Activated CD4-positive, alpha-beta T cell treated with anti-CD3 and anti-CD28 coated beads, Interleukin-2, amount 50 U/mL, for 4 hours (primary cell): ENCODE data around the gene INSR.

ENCODE experiments used
- DNase-seq, 2 experiments: peaks; one replicate each; pipeline ENCODE4 v3.0.0-alpha.2; 2020

INSR gene

GRCh38 chr19:7294558-7295212 is 471 bp upstream of the INSR start:
- DNase-seq, result peak in 1 of 2 experiments; percentile 1

GRCh38 chr19:7292950-7293761 is 1.1 kb downstream of the INSR start:
- no peak for DNase-seq

- DNase-seq, result no peak
These were observed 1.8 kb downstream of the INSR start for GRCh38 chr19:7292352-7292949.

- DNase-seq, result no peak
These were observed 5.2 kb downstream of the INSR start for GRCh38 chr19:7288977-7289376.

GRCh38 chr19:7288131-7288530 is 6.1 kb downstream of the INSR start:
- no peak for DNase-seq

GRCh38 chr19:7287722-7288121 is 6.5 kb downstream of the INSR start:
- DNase-seq, result no peak

- no peak for DNase-seq
These were observed 13.1 kb downstream of the INSR start for GRCh38 chr19:7280940-7281666.

- no peak for DNase-seq
These were observed 21.2 kb downstream of the INSR start for GRCh38 chr19:7272856-7273578.

- DNase-seq, result no peak
These were observed 25.5 kb downstream of the INSR start for GRCh38 chr19:7268705-7269098.

GRCh38 chr19:7267792-7268704 is 26.2 kb downstream of the INSR start:
- no peak for DNase-seq

GRCh38 chr19:7266832-7267231 is 27.4 kb downstream of the INSR start:
- no peak for DNase-seq

- DNase-seq, result no peak
These were observed 28.3 kb downstream of the INSR start for GRCh38 chr19:7265963-7266362.

- no peak for DNase-seq
These were observed 29.4 kb downstream of the INSR start for GRCh38 chr19:7264858-7265257.

GRCh38 chr19:7263521-7263920 is 30.7 kb downstream of the INSR start:
- DNase-seq, result no peak

GRCh38 chr19:7263066-7263465 is 31.1 kb downstream of the INSR start:
- no peak for DNase-seq

- DNase-seq, result no peak
These were observed 31.7 kb downstream of the INSR start for GRCh38 chr19:7262470-7262869.

- no peak for DNase-seq
These were observed 34.1 kb downstream of the INSR start for GRCh38 chr19:7260161-7260560.

GRCh38 chr19:7258840-7259395 is 35.3 kb downstream of the INSR start:
- DNase-seq, result no peak

- DNase-seq, result no peak
These were observed 36.0 kb downstream of the INSR start for GRCh38 chr19:7258041-7258839.
